Lung microvascular endothelial cell (primary cell): ENCODE data around the gene CIB1. TPM values are rescaled to one million over a fixed set of nuclear protein-coding genes. Genes with fewer than 3 reads are reported as not detected.

ENCODE experiments used
- DNase-seq, 2 donors: peaks; one replicate each; pipeline versions ENCODE4 v3.0.0 to v3.0.0-alpha.2; 2010; ENCODE audit warnings: low read depth in 2 of 2
- total RNA-seq: library from RNA; depleted of rRNA; stranded (reverse); fragments of >200 nt; gene quantifications from 2 replicates; pipeline ENCODE4 v1.2.1, GENCODE V29; 2014

The CIB1 gene
- total RNA-seq, 1 donor from 2014 or later, result 31.2 TPM

GRCh38 chr15:90241343-90242192 is 7.8 kb upstream of the CIB1 start:
- DNase-seq, result no peak

- no peak for DNase-seq
These were observed 7.1 kb upstream of the CIB1 start for GRCh38 chr15:90240856-90241255.

DNA sequence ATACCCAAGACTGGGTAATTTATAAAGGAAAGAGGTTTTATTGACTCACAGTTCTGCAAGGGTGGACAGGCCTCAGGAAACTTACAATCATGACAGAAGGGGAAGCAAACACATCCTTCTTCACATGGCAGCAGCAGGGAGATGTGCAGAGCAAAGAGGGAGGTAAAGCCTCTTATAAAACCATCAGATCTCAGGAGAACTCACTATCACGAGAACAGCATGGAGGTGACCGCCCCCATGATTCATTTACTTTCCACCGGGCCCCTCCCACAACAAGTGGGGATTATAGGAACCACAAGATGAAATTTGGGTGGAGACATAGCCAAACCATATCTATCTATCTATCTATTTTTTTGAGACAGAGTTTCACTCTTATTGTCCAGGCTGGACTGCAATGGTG is 5.6 kb upstream of the CIB1 start:
- no peak for DNase-seq

- peak; percentile 15 to 97 for DNase-seq
These were observed 601 bp upstream of the CIB1 start, which contains the start of gene GDPGP1 for GRCh38 chr15:90234096-90234988. TSS of gene GDPGP1 (plus strand) at chr15:90234209. CDS start at chr15:90240909, 6,700 bp downstream.

DNA sequence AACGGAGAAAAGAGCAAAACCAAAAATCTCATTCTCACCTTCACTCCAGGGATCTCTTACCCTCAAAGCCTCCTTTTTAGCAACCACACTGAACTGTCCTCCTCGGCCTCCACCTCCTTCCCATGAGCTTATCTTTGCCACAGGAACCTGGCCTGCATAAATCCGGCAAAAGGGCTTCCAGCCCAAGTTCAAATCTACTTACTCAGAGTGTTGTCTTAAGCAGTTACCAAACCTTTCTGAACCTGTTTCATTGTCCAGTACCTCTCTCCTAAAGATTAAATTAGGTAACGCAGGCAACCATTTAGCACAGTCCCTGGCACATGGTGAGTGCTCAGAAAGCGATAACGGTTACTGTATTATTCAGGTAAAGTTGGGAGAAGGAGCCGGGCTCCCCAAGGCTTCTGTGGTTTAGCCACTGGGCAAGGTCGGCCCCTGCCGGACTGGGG is 777 bp downstream of the CIB1 start:
- no peak for DNase-seq

DNA sequence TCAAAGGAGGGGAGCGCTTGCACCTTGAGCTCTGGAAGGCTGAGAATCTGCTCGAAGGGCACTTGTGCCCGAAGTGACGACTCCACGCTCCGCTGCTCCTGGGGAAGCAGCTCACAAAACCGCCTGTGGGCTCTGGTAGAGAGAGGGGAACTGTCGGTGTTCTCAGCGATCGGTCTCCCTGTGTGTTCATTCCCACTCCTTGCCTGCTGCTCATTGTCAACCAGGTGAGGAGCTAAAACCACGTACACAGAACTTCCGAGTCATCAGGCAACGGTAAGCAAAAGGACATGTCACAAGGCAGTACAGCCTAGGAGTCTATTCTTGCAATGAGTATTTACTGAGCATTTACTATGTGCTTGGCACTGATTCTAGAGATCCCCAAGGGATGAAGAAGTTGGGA is 1.5 kb downstream of the CIB1 start:
- no peak for DNase-seq

DNA sequence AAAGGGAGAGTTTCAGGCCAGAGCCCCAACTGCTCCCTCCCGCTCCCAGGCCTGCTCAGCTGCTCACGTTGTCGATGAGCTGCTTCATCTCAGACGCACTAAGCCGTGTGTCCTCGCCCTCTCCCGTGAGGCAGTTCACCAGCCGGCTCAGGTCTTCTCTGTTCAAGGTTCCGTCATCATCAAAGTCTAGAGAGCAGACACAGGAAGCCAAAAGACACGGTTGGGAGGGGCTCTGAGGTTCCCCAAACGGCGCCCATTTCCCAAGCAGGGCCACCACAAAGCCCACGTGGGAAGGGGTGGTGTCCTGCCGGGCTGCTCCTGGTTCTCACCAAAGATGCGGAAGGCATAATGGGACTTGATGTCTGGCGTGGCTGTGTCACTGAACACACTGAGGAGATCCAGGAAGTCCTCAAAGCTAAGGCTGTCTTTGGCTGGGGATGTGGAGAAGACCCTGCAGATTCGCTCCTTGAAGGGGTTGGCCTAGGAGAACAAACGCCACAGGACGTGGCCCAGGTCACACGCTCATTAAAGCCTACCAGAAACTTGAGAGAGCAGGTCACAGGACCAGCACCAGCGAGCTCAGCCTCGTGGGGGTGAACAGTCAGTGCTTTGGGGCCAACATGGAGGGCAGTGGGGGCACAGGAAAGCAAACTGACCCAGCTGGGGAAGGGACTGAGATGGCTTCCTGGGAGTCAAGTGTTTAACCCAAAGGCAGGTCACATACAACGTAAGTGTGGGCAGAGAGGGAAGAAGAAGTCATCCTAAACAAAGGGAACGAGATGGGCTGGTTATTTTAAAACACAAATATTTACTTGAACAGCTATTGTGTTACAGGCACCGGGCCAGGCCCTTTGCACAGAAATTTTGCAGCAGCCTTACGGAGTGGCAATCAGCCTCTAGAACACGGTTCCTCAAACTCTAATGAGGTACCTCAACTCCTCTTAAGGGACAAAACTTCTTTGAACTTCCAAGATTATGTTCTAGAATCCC is 2.4 kb downstream of the CIB1 start:
- DNase-seq, result no peak

- no peak for DNase-seq
These were observed 3.1 kb downstream of the CIB1 start for GRCh38 chr15:90230610-90231009.

GRCh38 chr15:90230071-90230494 is 3.7 kb downstream of the CIB1 start:
- DNase-seq, result no peak

GRCh38 chr15:90228960-90229359 is 4.8 kb downstream of the CIB1 start:
- no peak for DNase-seq

DNA sequence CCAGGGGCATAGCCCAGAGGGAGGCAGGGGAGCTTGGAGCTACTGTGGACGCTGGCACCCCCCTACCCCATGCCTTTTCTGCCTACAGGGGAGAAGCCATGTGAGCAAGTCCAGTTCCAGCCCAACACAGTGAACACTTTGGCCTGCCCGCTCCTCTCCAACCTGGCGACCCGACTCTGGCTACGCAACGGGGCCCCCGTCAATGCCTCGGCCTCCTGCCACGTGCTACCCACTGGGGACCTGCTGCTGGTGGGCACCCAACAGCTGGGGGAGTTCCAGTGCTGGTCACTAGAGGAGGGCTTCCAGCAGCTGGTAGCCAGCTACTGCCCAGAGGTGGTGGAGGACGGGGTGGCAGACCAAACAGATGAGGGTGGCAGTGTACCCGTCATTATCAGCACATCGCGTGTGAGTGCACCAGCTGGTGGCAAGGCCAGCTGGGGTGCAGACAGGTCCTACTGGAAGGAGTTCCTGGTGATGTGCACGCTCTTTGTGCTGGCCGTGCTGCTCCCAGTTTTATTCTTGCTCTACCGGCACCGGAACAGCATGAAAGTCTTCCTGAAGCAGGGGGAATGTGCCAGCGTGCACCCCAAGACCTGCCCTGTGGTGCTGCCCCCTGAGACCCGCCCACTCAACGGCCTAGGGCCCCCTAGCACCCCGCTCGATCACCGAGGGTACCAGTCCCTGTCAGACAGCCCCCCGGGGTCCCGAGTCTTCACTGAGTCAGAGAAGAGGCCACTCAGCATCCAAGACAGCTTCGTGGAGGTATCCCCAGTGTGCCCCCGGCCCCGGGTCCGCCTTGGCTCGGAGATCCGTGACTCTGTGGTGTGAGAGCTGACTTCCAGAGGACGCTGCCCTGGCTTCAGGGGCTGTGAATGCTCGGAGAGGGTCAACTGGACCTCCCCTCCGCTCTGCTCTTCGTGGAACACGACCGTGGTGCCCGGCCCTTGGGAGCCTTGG is 5.6 kb downstream of the CIB1 start:
- no peak for DNase-seq

DNA sequence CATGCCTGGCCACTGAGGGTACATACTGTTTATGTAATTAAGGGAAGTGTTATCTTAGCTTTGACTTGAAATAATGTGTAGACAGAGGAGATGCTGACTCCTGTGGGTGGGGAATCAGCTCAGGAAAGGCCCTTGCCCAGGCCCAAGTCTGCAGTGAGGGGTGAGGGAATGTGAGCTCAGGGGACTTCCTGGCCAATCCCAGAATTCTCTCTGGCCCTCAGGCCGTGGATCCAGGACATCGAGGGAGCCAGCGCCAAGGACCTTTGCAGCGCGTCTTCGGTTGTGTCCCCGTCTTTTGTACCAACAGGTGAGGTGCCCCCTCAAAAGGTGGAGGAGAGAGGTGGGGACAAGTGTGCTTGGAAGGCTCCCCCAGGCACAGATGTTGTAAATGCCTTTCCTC is 6.4 kb downstream of the CIB1 start:
- no peak for DNase-seq

DNA sequence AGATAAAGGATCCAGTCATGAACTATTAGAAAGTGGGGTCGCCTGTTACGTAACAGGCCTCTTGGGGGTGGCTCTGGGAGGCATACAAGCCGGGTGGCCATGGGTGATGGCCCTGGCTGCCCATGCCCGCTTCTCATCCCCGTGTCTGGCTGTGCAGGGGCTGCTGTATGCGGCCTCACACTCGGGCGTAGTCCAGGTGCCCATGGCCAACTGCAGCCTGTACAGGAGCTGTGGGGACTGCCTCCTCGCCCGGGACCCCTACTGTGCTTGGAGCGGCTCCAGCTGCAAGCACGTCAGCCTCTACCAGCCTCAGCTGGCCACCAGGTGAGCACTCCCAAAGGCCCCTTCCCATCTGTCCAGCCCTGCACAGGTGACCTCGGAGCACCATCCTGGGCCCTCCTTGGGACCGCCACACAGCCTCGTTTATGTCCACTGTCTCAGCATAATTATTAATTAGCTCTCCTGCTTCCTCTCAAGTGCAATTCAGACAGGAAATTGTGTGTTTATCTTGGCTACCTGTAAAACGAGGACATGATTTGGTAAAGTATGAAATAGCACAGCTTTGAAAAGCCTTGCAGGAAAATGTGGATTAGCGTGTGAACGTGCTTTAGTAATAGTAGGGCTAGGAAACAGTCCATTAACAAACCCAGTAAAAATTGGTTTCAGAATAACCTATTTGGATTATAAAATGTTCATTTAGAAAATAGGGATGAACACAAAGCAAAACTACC is 8.1 kb downstream of the CIB1 start:
- no peak for DNase-seq

DNA sequence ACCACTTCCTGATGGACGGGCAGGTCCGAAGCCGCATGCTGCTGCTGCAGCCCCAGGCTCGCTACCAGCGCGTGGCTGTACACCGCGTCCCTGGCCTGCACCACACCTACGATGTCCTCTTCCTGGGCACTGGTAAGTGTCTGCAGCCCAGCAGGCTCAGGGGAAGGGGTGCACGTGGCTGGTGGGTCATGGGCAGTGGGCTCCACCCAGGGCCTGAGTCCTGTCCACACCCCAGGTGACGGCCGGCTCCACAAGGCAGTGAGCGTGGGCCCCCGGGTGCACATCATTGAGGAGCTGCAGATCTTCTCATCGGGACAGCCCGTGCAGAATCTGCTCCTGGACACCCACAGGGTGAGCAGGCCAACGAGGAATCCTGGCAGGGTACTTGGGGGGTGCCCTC is 8.7 kb downstream of the CIB1 start:
- no peak for DNase-seq

DNA sequence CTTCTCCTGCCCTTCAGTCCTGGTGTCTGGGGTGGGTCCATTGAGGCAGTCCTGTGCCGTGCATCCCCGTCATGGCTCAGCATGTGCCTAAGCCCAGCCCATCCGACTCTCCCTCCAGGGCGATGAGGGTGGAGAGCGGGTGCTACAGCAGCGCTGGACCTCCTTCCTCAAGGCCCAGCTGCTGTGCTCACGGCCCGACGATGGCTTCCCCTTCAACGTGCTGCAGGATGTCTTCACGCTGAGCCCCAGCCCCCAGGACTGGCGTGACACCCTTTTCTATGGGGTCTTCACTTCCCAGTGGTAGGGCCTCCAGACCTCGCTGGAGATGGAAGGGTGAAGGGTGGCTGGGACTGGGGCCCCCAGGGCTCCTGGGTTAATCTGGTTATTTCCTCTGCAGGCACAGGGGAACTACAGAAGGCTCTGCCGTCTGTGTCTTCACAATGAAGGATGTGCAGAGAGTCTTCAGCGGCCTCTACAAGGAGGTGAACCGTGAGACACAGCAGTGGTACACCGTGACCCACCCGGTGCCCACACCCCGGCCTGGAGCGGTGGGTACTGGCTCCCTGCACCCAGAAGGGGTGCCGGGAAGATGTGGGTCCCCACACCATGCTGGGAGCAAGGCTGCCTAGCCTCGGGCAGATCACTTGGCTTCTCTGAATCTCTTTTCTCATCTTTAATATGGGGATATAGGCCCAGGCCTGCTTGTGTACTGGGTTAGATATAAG is 10.1 kb downstream of the CIB1 start:
- DNase-seq, result no peak

- DNase-seq, result no peak
These were observed 11.2 kb downstream of the CIB1 start for GRCh38 chr15:90222547-90222946.

- DNase-seq, result peak; percentile 82 to 87
These were observed 12.4 kb downstream of the CIB1 start for GRCh38 chr15:90221246-90221900.
